Endothelial cell of umbilical vein (primary cell): ENCODE data around the gene TWF2. TPM values are rescaled to one million over a fixed set of nuclear protein-coding genes. Genes with fewer than 3 reads are reported as not detected.

ENCODE experiments used
- BruUV-seq: library from RNA; stranded (reverse); fragments of 400-500 nt; replicated peaks from 2 replicates; lab custom pipeline; 2021; lab: Mats Ljungman, UMichigan
- CTCF ChIA-PET: fragments of 300-600, 350-600 bp; sonication (Branson Sonifier 250); formaldehyde crosslinking; loops from one replicate; lab custom pipeline; 2021; ENCODE audit warnings: antibody characterized with exemption, inconsistent platforms; lab: Charles Lee
- POLR2A ChIA-PET: fragments of 300-600, 350-600 bp; sonication (Branson Sonifier 250); formaldehyde crosslinking; loops from one replicate; lab custom pipeline; 2021; ENCODE audit warnings: antibody characterized with exemption, inconsistent platforms; lab: Charles Lee
- DNase-seq: peaks from one replicate; pipeline ENCODE4 v3.0.0-alpha.2; 2011; ENCODE audit warnings: low read depth, low spot score
- FAIRE-seq: peaks from 2 replicates; lab custom pipeline; 2011; peaks lifted over from hg19 to GRCh38; lab: Jason Lieb, UNC
- H2AFZ ChIP-seq: 2 replicates; pipeline ENCODE4 v1.6.0; 2012; ENCODE audit warnings: low read depth, low read length, control low read depth, inconsistent platforms
- H3K27ac ChIP-seq: 2 replicates; pipeline ENCODE4 v1.5.1; 2011; ENCODE audit warnings: low read depth, mild to moderate bottlenecking, control low read depth, low read length, moderate library complexity; ENCODE audit not compliant: insufficient read depth
- H3K27me3 ChIP-seq, 2 experiments: 2 replicates each; pipeline versions ENCODE4 v1.6.0 to v1.6.1; 2011; ENCODE audit warnings: low read length in 2 of 2, mixed read lengths in 1 of 2; ENCODE audit not compliant: control insufficient read depth in 2 of 2, insufficient read depth in 2 of 2
- H3K36me3 ChIP-seq, 2 experiments: 2 replicates in 1 of 2; 3 replicates in 1 of 2; pipeline ENCODE4 v1.5.1; 2011; ENCODE audit warnings: low read length in 2 of 2, mild to moderate bottlenecking in 1 of 2, moderate library complexity in 1 of 2; ENCODE audit not compliant: control insufficient read depth in 2 of 2, insufficient read depth in 2 of 2; ENCODE audit errors: extremely low read depth in 1 of 2
- H3K4me1 ChIP-seq: 3 replicates; pipeline ENCODE4 v1.5.1; 2011; ENCODE audit warnings: mild to moderate bottlenecking, low read length; ENCODE audit not compliant: control insufficient read depth, insufficient read depth; ENCODE audit errors: extremely low read depth
- H3K4me2 ChIP-seq: 2 replicates; pipeline ENCODE4 v1.6.1; 2011; ENCODE audit warnings: low read length, control low read depth, mixed read lengths; ENCODE audit not compliant: insufficient read depth
- H3K4me3 ChIP-seq, 3 experiments: fragments of 200-600 bp in 1 of 3; sonication (generic), shearing (Covaris generic) in 1 of 3; replicated peaks in 1 of 3; 2 replicates each; pipeline ENCODE4 v1.5.1; 2011 to 2016; ENCODE audit warnings: control low read depth in 3 of 3, low read length in 3 of 3, mild to moderate bottlenecking in 2 of 3, inconsistent platforms in 1 of 3, low read depth in 1 of 3, moderate library complexity in 1 of 3; ENCODE audit not compliant: insufficient read depth in 1 of 3
- H3K79me2 ChIP-seq: 2 replicates; pipeline ENCODE4 v1.6.0; 2012; ENCODE audit warnings: low read length, inconsistent platforms; ENCODE audit not compliant: control insufficient read depth, insufficient read depth
- H3K9ac ChIP-seq: replicated peaks from 2 replicates; pipeline ENCODE3; 2011; ENCODE audit warnings: low read length, control low read depth; ENCODE audit not compliant: insufficient read depth; ENCODE audit errors: extremely low read depth
- H3K9me1 ChIP-seq: replicated peaks from 3 replicates; pipeline ENCODE4 v1.6.0; 2011; ENCODE audit warnings: mild to moderate bottlenecking, low read length; ENCODE audit not compliant: control insufficient read depth, insufficient read depth; ENCODE audit errors: extremely low read depth
- H3K9me3 ChIP-seq: replicated peaks from 2 replicates; pipeline ENCODE4 v1.5.1; 2012; ENCODE audit warnings: low read length, inconsistent platforms; ENCODE audit not compliant: control insufficient read depth, insufficient read depth
- H4K20me1 ChIP-seq: replicated peaks from 2 replicates; pipeline ENCODE3; 2011; ENCODE audit warnings: mild to moderate bottlenecking, low read length; ENCODE audit not compliant: control insufficient read depth, insufficient read depth; ENCODE audit errors: extremely low read depth
- EZH2 ChIP-seq: IDR thresholded peaks from 2 replicates; pipeline ENCODE4 v1.6.1; 2012; ENCODE audit warnings: borderline replicate concordance, low read depth, mild to moderate bottlenecking, moderate library complexity, low read length, inconsistent platforms; ENCODE audit not compliant: severe bottlenecking
- GATA2 ChIP-seq: IDR thresholded peaks from 2 replicates; pipeline ENCODE4 v1.7.0; 2011; ENCODE audit warnings: low read depth, mild to moderate bottlenecking, moderate library complexity, mixed read lengths, low read length; ENCODE audit not compliant: insufficient read length, insufficient read depth
- JUN ChIP-seq: IDR thresholded peaks from 2 replicates; pipeline ENCODE4 v1.6.1; 2011; ENCODE audit warnings: borderline replicate concordance, low read depth; ENCODE audit not compliant: insufficient read length, insufficient read depth
- MYC ChIP-seq: IDR thresholded peaks from one replicate; pipeline ENCODE4 v1.6.1; 2011; ENCODE audit warnings: mild to moderate bottlenecking, low read depth, low read length
- POLR2A ChIP-seq: IDR thresholded peaks from 2 replicates; pipeline ENCODE4 v1.6.1; 2012; ENCODE audit warnings: low read depth, mild to moderate bottlenecking, control low read depth, low read length
- dilution Hi-C: fragments of 300-500 bp; cut with MboI; formaldehyde crosslinking; loops from one replicate; pipeline ENCODE4 v1.15.0; 2019; ENCODE audit warnings: low sequenced_read_pairs; ENCODE audit not compliant: extremely low pct_ligation_motif_present
- intact Hi-C: fragments of 100-400 bp; cut with micrococcal nuclease; formaldehyde crosslinking; loops from one replicate; pipeline ENCODE4 v1.10.0; 2022
- polyA plus RNA-seq, 4 experiments: library from polyadenylated mRNA; depleted of rRNA in 3 of 4; stranded (reverse) in 3 of 4; unstranded in 1 of 4; fragments of >200 nt; gene quantifications; 2 replicates each; pipeline versions ENCODE4 v1.2.1 to v1.2.3, GENCODE V29; 2011 to 2012; ENCODE audit warnings: missing spikeins in 1 of 4
- total RNA-seq: library from RNA; stranded (reverse); gene quantifications from 2 replicates; pipeline ENCODE4 v1.2.3, GENCODE V29; 2021
- TF ChIP-seq, protein P1 (sequence below), 2 donors: IDR thresholded peaks; 1 replicate in 1 of 2; 2 replicates in 1 of 2; pipeline ENCODE4 v1.5.1; 2011; ENCODE audit warnings: low read length in 2 of 2, mild to moderate bottlenecking in 2 of 2, moderate library complexity in 2 of 2, control low read depth in 1 of 2, inconsistent platforms in 1 of 2, low read depth in 1 of 2; ENCODE audit not compliant: insufficient read depth in 1 of 2; ENCODE audit errors: extremely low read depth in 1 of 2
- TF ChIP-seq, protein P2 (sequence below): IDR thresholded peaks from 2 replicates; pipeline ENCODE4 v1.6.1; 2011; ENCODE audit not compliant: insufficient read depth, insufficient read length

TWF2 gene
- total and polyA plus RNA-seq, 2 donors (not counting 3 experiments of a cell fraction or from before 2014, with no cell fraction given): 82.9 to 134 TPM

DNA sequence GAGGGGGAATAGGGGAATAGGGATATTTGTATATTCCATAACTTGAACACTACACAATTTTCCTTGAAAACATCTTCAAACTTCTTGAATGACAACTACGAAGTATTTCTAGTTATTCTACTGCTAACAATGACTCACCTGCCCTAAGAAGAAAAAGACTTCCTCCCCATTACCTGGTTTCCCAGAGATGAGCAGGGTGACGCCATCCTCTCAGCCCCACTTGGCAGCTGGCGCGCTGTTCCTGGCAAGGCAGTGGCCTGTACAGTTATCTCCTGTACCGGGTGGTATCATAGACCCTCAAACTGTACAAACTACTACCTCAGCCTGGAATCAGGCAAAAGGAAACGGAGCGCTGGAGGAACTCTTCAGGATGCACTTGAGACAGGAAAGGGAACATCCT is 29.1 kb upstream of the TWF2 start:
- CTCF ChIA-PET: no interaction called here
- BruUV-seq: no TSS peak
- H4K20me1 ChIP-seq: peaks cover 5% of the 10 kb centered on the region
- H2AFZ ChIP-seq: no peak overlapping the region
- FAIRE-seq (no peak), DNase-seq (no peak)
- no peak overlapping the region for H3K9ac ChIP-seq
- dilution Hi-C loops: no loop called here
- no peaks in the 10 kb centered on the region for H3K9me3 ChIP-seq
- H3K27me3 ChIP-seq: no peaks in the 10 kb centered on the region
- H3K4me3 ChIP-seq: no peak overlapping the region
- H3K27ac ChIP-seq: no peak overlapping the region
- H3K9me1 ChIP-seq: no peaks in the 10 kb centered on the region
- no peak overlapping the region for H3K4me2 ChIP-seq
- H3K79me2 ChIP-seq: peaks cover 83% of the 10 kb centered on the region
- intact Hi-C loops: no loop called here
- H3K36me3 ChIP-seq: peaks cover 16 to 33% of the 10 kb centered on the region in 2 experiments
- peaks cover 34% of the 10 kb centered on the region for H3K4me1 ChIP-seq
- POLR2A ChIA-PET: no interaction called here
- TF ChIP-seq JUN (no peak), POLR2A (no peak), GATA2 (no peak), MYC (no peak), EZH2 (no peak)
- TF ChIP-seq, protein P1, sequence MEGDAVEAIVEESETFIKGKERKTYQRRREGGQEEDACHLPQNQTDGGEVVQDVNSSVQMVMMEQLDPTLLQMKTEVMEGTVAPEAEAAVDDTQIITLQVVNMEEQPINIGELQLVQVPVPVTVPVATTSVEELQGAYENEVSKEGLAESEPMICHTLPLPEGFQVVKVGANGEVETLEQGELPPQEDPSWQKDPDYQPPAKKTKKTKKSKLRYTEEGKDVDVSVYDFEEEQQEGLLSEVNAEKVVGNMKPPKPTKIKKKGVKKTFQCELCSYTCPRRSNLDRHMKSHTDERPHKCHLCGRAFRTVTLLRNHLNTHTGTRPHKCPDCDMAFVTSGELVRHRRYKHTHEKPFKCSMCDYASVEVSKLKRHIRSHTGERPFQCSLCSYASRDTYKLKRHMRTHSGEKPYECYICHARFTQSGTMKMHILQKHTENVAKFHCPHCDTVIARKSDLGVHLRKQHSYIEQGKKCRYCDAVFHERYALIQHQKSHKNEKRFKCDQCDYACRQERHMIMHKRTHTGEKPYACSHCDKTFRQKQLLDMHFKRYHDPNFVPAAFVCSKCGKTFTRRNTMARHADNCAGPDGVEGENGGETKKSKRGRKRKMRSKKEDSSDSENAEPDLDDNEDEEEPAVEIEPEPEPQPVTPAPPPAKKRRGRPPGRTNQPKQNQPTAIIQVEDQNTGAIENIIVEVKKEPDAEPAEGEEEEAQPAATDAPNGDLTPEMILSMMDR (IDR thresholded peaks at IDR 0.05; ENCODE audit: extremely low read depth in 1 of 2, insufficient read depth in 1 of 2, low read depth in 1 of 2, low read length in 2 of 2): no peak
- TF ChIP-seq, protein P2, sequence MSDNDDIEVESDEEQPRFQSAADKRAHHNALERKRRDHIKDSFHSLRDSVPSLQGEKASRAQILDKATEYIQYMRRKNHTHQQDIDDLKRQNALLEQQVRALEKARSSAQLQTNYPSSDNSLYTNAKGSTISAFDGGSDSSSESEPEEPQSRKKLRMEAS: no peak
